Upper lobe of right lung (tissue), 1 donor: ENCODE data around the gene PRR12. TPM values are rescaled to one million over a fixed set of nuclear protein-coding genes. Genes with fewer than 3 reads are reported as not detected.

Experiments
- ATAC-seq: fragments of 200-7000 bp; cut with Tn5 transposase; one replicate; pipeline ENCODE4 v1.9.1; 2020; ENCODE audit warnings: mild to moderate bottlenecking, moderate library complexity
- DNase-seq: peaks from one replicate; pipeline ENCODE4 v3.0.0-alpha.2; 2020
- H3K27ac ChIP-seq: fragments of 200-600 bp; one replicate; pipeline ENCODE4 v1.8.0; 2022
- H3K27me3 ChIP-seq: fragments of 200-600 bp; one replicate; pipeline ENCODE4 v1.8.0; 2022; ENCODE audit warnings: mild to moderate bottlenecking
- H3K36me3 ChIP-seq: fragments of 200-600 bp; one replicate; pipeline ENCODE4 v1.8.0; 2022
- H3K4me1 ChIP-seq: fragments of 200-600 bp; one replicate; pipeline ENCODE4 v1.8.0; 2022
- H3K4me3 ChIP-seq: fragments of 200-600 bp; one replicate; pipeline ENCODE4 v1.8.0; 2022; ENCODE audit warnings: mild to moderate bottlenecking
- H3K9me3 ChIP-seq: fragments of 200-600 bp; one replicate; pipeline ENCODE4 v1.8.0; 2022
- CTCF ChIP-seq: fragments of 200-600 bp; IDR thresholded peaks from one replicate; pipeline ENCODE4 v1.8.0; 2022; ENCODE audit warnings: antibody characterized with exemption
- intact Hi-C: fragments of 100-400 bp; cut with DNase I; formaldehyde crosslinking; loops from one replicate; pipeline ENCODE4 v1.11.0; 2022
- long read RNA-seq: library from polyadenylated mRNA; unstranded; transcript quantifications from one replicate; pipeline ENCODE4 v2.0.0, GENCODE V29; 2021
- total RNA-seq: library from RNA; stranded (reverse); fragmentation: NEBNext Ultra II Directional; extraction: Animal tissue kit (Norgen Biotek cat#: 25700); gene quantifications from one replicate; pipeline ENCODE4 v1.2.1, GENCODE V29; 2021
- donor health status: DM: no; HTN: yes; CAD: no; lungs with severe emphysema.

The PRR12 gene
- total RNA-seq: 30.9 TPM
- long read RNA-seq, partial matches to known transcripts: 1 of 1 reads
- long read RNA-seq, other reads (novel, unspliced or antisense): 0 of 1 reads

- peak within 1 kb of the TSS; percentile 85 for H3K4me3 ChIP-seq
- peaks cover 23% of the 10 kb centered on the region for H3K36me3 ChIP-seq
- no peaks in the 10 kb centered on the region for H3K9me3 ChIP-seq
- TF ChIP-seq CTCF: no peak
- peak; percentile 54 for ATAC-seq
- H3K4me1 ChIP-seq: peaks cover 6% of the 10 kb centered on the region
- peak within 1 kb of the TSS; percentile 90 for H3K27ac ChIP-seq
- DNase-seq: peak; percentile 84
- no peaks in the 10 kb centered on the region for H3K27me3 ChIP-seq
- intact Hi-C loops: no loop called here
These were observed at the start of gene PRR12 for GRCh38 chr19:49590971-49591730. Gene PRR12 (plus strand): TSS chr19:49591182. CDS start chr19:49591655, 473 bp downstream.

DNA sequence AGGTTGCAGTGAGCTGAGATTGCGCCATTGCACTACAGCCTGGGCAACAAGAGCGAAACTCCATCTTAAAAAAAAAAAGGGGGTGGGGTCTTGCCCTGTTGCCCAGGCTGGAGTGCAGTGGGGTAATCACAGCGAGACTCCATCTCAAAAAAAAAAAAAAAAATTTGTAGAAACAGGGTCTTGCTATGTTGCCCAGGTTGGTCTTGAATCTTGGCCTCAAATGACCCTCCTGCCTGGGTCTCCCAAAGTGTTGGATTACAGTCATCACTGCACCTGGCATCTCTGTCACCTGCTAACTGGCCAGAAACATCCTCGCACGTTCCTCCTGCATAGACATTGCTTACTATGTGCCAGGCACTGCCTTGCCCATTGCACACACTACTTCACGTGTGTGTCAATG lies 49.1 kb upstream of the PRR12 start:
- H3K9me3 ChIP-seq: no peaks in the 10 kb centered on the region
- DNase-seq: no peak
- no peak for TF ChIP-seq CTCF
- H3K36me3 ChIP-seq: peaks cover 23% of the 10 kb centered on the region
- no peak overlapping the region for H3K4me3 ChIP-seq
- H3K27me3 ChIP-seq: no peaks in the 10 kb centered on the region
- H3K27ac ChIP-seq: no peak overlapping the region
- no peaks in the 10 kb centered on the region for H3K4me1 ChIP-seq
- intact Hi-C loops: no loop called here
- no peak for ATAC-seq

- intact Hi-C loops: no loop called here
- no peaks in the 10 kb centered on the region for H3K27me3 ChIP-seq
- ATAC-seq (no peak), DNase-seq (no peak)
- no peak for TF ChIP-seq CTCF
- no peaks in the 10 kb centered on the region for H3K4me1 ChIP-seq
- H3K9me3 ChIP-seq: no peaks in the 10 kb centered on the region
- no peak overlapping the region for H3K27ac ChIP-seq
- no peak overlapping the region for H3K4me3 ChIP-seq
- peaks cover 17% of the 10 kb centered on the region for H3K36me3 ChIP-seq
These were observed 48.5 kb upstream of the PRR12 start for GRCh38 chr19:49542446-49542845.

- no peak for TF ChIP-seq CTCF
- Histone ChIP-seq H3K36me3 (peaks cover 13% of the 10 kb centered on the region), H3K27ac (no peak overlapping the region), H3K9me3 (no peaks in the 10 kb centered on the region), H3K4me3 (no peak overlapping the region), H3K27me3 (no peaks in the 10 kb centered on the region), H3K4me1 (no peaks in the 10 kb centered on the region)
- ATAC-seq (no peak), DNase-seq (no peak)
- intact Hi-C loops: no loop called here
These were observed 48.0 kb upstream of the PRR12 start for GRCh38 chr19:49543032-49543431.

GRCh38 chr19:49544154-49544553 lies 46.8 kb upstream of the PRR12 start:
- peaks cover 2% of the 10 kb centered on the region for H3K36me3 ChIP-seq
- H3K4me1 ChIP-seq: no peaks in the 10 kb centered on the region
- TF ChIP-seq CTCF: no peak
- H3K27me3 ChIP-seq: no peaks in the 10 kb centered on the region
- no peak overlapping the region for H3K27ac ChIP-seq
- no peaks in the 10 kb centered on the region for H3K9me3 ChIP-seq
- H3K4me3 ChIP-seq: no peak overlapping the region
- no peak for DNase-seq
- no peak for ATAC-seq
- intact Hi-C loops: no loop called here
